GM18508 (cell line): ENCODE results near the gene ARFGAP2.
A peak's percentile ranks its signal among the peaks of the same experiment; 100 is the strongest.

Experiments used
- ATAC-seq: cut with Tn5 transposase; IDR thresholded peaks from one replicate; pipeline ENCODE4 v1.9.1; 2021; ENCODE audit warnings: moderate number of reproducible peaks; ENCODE audit not compliant: insufficient read depth, unreplicated experiment

ARFGAP2 gene

DNA sequence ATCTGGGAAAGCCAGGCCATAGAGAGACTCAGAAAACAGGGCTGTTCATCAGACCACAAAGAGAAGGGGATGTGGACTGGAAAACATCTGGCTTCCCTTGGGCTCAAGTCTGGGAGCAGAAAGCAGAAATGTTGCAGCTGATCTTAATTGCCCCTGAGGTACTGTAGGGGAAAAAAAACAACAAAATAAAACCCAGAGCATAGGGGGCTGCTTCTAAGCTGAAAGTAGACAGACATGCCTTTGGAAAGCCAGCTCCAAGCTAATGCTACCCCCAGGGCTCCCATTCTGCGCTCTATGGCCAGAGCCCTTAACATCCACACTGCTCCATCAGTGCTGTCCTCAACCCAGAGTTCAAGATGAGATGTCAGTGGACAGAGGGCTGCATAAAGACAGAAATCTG lies 11.6 kb upstream of the ARFGAP2 start:
- ATAC-seq: no peak

- no peak for ATAC-seq
Measured at GRCh38 chr11:47187723-47188122, 11.0 kb upstream of the ARFGAP2 start.

- ATAC-seq: no peak
Measured at GRCh38 chr11:47186700-47187695, 10.3 kb upstream of the ARFGAP2 start.

DNA sequence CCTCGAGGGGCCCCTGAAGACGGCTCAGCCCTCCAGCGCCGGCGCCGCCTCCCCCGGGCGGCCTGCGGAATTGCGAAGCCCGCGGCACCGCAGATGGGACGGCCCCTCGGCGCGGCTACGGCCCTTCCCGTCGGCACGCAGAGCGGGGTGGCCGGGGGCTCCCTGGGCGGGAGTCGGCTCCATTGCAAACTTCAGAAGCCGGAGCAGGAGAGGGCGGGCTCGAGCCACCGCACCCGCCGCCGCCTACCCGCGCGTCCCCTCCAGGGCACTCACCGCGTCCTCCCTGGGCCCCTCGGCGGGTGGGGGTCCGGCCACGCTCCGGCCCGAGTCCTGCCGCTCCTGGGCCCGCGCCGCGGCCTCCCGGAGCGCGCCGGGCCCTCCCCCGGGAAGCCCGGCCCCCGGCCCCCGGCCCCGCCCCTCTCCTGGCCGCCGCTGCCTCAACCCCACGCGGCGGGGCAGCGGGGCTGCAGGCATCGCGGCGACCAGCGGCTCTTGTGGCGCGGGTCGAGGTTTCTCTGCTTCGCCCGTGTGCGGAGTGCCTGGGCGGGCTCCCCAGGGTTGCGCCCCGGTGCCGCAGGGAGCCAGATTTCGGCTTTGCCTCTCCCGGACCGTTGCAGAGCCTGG lies 9.5 kb upstream of the ARFGAP2 start, which contains the start of gene PACSIN3:
TSS of gene PACSIN3 (minus strand) at position 359 of the 624 bp plus-strand sequence. CDS start 3,707 bp downstream, outside the sequence.
- ATAC-seq: no peak

DNA sequence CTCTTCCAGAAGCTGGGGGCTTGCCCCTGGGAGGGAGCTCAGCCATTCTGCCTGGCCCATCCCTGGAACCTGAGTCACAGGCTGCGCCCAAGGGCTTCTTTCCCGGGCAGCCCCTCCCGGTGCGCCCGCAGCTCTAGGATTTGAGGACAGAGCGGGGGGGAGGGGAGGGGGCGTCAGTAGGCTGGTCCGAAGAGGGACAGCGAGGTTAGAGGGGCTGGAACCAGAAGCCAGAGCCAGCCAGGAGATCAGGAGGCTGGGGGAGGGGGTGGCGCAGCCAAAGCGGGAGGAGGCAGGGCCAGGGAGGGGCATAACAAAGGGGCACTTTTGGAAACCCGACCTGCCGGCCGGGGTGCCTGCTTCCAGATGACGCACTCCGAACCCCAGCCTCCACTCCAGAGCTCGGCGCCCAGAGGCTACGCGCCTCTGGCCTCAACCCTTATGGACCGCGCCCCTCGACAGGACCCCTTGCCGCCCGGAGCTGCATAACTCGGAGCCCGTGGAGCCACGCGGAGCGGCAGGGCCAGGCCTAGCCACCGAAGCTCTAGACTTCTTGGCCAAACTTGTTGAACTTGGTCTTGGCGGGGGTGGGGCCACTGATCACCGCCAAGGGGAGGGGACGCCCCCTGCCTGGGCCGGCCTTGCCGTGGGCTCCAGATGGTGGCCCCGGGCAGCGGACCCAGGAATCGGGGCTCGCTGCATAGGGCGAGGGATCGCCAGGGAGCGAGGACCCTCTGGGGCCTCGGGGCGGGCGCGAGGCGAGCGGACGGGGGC lies 8.8 kb upstream of the ARFGAP2 start:
- ATAC-seq: no peak

DNA sequence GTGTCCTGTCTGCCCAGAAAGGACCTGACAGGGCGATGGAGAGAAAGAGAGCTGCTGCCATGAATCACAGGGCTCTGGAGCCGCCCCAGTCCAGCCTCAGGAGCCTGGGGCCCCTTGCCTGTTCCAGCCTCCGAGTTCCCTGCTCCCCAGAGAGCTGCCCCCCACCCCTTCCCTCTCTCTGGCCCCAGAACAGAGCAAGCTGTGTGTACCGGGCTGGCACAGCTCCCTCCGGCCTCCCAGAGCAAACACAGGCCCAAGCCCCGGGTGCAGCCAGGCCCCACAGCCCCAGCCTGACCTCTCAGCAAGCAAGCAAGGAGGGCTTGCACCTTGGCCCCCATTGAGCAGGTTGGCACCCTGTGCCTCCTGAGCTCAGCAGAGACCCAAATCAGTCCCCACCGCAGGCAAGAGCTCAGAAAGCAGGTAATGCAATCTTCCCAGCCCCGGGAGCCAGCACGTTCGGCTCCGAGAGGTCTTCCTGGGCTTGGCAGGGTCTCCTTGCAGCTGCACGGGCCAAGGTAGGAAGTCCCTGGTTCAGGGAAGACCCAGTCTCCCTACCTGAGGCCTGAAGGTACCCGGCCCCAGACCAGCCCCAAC lies 8.1 kb upstream of the ARFGAP2 start:
- ATAC-seq: no peak

GRCh38 chr11:47183969-47184368 lies 7.3 kb upstream of the ARFGAP2 start:
- no peak for ATAC-seq

- no peak for ATAC-seq
Measured at GRCh38 chr11:47183031-47183856, 6.6 kb upstream of the ARFGAP2 start.

- no peak for ATAC-seq
Measured at GRCh38 chr11:47182380-47182779, 5.7 kb upstream of the ARFGAP2 start.

DNA sequence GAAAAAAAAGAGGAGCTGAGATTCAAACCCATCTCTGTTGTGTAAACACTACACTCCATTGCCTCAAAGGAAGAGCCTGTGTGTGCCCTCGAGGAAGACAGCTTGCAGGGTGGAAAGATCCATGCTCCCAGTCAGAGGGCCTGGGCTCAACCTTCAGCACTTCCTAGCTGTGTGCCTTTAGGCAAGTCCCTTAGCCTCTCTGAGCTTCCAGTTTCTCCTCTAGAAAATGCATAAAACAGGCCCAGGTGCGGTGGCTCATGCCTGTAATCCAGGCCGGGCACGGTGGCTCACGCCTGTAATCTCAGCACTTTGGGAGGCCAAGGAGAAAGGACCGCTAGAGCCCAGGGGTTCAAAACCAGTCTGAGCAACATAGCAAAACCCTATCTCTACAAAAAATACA lies 4.6 kb upstream of the ARFGAP2 start:
- no peak for ATAC-seq

DNA sequence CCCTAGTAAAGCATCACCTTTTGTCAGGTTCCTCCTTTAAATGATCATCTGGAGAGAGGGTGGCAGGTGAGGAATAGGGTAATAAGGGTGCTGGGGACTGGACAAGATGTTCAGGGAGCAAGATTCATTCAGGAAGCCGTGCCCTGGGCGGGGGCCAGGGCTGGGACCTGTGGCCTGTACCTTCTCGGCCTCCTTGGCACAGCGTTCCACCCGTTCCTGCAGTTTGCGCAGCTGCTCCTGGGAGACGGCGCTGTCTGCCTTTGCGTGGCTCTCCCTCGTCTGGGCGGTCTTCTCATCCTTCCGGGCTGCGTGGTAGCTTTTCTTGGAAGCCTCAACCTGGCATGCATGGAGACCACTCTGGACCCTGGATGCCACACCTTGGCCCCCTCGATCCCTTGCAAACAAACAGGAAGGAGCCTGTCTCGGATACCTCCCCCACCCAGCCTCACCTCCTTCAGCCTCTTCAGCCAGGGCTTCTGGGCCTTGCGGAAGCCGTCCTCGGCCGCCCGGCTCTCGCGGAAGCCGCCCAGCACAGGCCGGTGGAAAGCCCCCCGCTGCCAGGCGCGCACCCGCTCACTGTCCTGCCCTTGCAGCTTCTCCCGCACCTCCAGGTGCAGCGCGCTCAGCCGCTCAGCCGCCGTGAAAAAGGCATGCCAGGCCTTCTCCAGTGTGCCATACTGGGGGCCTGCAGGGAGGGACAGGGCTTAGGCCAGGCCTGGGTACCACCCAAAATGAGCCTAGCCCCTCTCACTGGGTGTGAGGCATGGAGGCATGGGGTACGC lies 3.5 kb upstream of the ARFGAP2 start:
- no peak for ATAC-seq

DNA sequence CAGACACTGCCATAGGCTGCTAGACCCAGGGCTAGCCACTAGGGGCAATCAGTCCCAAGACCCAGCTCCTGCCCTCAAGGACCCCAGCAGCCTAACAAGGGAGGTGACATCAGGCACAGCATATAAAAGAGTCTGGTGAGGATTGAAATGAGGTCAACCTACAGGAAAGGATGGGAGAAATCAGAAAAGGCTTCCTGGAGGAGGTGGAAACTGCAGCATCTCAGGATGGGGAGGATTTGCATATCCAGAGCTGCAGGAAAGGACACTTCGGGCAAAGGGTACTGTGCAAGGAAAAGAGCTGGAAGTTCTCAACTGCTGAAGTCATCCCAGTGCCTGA lies 2.9 kb upstream of the ARFGAP2 start:
- ATAC-seq: no peak

GRCh38 chr11:47178737-47179654 lies 2.3 kb upstream of the ARFGAP2 start:
- no peak for ATAC-seq

DNA sequence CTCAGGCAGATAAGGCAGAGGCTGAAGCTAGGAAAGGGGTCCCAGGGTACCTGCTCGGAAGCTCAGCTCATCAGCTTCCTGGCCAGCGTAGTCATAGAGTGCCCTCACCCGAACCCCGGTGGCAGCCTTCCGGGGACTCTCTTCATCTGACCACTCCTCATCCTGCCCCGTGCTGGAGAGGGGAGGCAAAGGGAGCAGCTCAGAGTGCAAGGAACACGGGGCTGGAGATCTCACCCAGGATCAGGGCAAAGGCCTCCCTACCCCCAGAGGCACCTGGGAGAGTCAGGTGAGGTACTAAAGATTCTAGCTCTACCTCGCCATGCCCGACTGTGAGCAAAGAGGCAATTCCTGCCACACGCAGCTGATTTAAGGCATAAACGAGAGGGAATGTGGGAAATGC lies 1.6 kb upstream of the ARFGAP2 start:
- no peak for ATAC-seq

GRCh38 chr11:47177846-47178245 lies 1.2 kb upstream of the ARFGAP2 start:
- no peak for ATAC-seq

DNA sequence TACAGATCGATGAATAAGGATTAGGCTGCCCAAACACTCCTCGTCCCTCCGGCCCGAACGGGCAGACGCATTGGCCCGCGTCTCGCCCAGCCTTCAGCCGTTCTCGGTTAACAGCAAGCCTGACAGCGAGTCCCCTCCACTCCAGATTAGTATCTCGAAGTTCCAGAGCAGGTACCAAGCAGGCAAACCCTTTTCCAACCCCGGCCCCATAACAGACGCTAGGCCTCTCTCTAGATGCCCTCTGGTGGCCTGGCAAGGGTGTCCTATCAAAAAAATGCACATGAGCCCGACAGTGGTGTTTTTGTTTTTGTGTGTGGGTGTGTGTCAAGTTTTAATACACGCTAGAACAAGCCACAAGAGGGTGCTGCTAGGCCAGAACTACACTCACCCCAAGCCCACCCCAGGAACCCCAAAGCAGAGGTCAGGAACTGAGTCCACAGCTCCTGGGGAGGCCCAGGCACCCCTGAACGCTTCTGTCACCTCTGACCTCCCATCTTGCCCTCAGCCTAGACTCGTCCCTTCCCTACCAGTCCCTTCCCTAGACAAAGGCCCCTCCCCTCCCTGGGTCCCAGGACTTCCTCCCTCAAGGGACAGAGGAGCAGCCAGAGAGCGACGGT lies 658 bp upstream of the ARFGAP2 start:
- ATAC-seq: peak; percentile 28

GRCh38 chr11:47175746-47176327 lies 842 bp downstream of the ARFGAP2 start:
- no peak for ATAC-seq
